Duodenal mucosa (tissue), 2 donors: ENCODE results near the gene TOM1L1.
"Not testable (repeated sequence)": the region's sequence is repeated elsewhere in the genome, so short reads cannot be mapped to it uniquely, and the experiment has no call there.

Experiments used
- H3K27ac ChIP-seq: one replicate; pipeline ENCODE4 v1.7.0; 2013; ENCODE audit warnings: low read depth, low read length
- H3K27me3 ChIP-seq, 2 donors: one replicate each; pipeline ENCODE4 v1.7.0; 2013; ENCODE audit warnings: low read length in 2 of 2, control low read depth in 1 of 2; ENCODE audit not compliant: insufficient read depth in 2 of 2, control insufficient read depth in 1 of 2
- H3K36me3 ChIP-seq, 2 donors: one replicate each; pipeline ENCODE4 v1.7.0; 2013; ENCODE audit warnings: low read length in 2 of 2, control low read depth in 1 of 2; ENCODE audit not compliant: insufficient read depth in 2 of 2, control insufficient read depth in 1 of 2
- H3K4me1 ChIP-seq, 2 donors: one replicate each; pipeline ENCODE4 v1.7.0; 2013; ENCODE audit warnings: low read length in 2 of 2, control low read depth in 1 of 2; ENCODE audit not compliant: insufficient read depth in 2 of 2, control insufficient read depth in 1 of 2
- H3K4me3 ChIP-seq, 2 donors: one replicate each; pipeline ENCODE4 v1.7.0; 2013; ENCODE audit warnings: low read length in 2 of 2, low read depth in 1 of 2
- H3K9ac ChIP-seq, 2 donors: one replicate each; pipeline ENCODE4 v1.7.0; 2013; ENCODE audit warnings: low read length in 2 of 2, low read depth in 1 of 2
- H3K9me3 ChIP-seq, 2 donors: one replicate each; pipeline ENCODE4 v1.7.0; 2013; ENCODE audit warnings: low read length in 2 of 2, control low read depth in 1 of 2; ENCODE audit not compliant: control insufficient read depth in 1 of 2

Gene TOM1L1

GRCh38 chr17:54875906-54876305 lies 24.7 kb upstream of the TOM1L1 start:
- not testable (repeated sequence) for H3K27ac ChIP-seq, H3K36me3 ChIP-seq, H3K9ac ChIP-seq, H3K9me3 ChIP-seq, H3K27me3 ChIP-seq, H3K4me3 ChIP-seq, H3K4me1 ChIP-seq

- no peak overlapping the region for H3K27ac ChIP-seq
- H3K36me3 ChIP-seq: no peaks in the 10 kb centered on the region
- no peaks in the 10 kb centered on the region for H3K4me1 ChIP-seq
- no peaks in the 10 kb centered on the region for H3K9me3 ChIP-seq
- no peak overlapping the region for H3K9ac ChIP-seq
- no peak overlapping the region for H3K4me3 ChIP-seq
- no peaks in the 10 kb centered on the region for H3K27me3 ChIP-seq
These were observed 23.9 kb upstream of the TOM1L1 start for GRCh38 chr17:54876656-54877195.

GRCh38 chr17:54881255-54881972 lies 19.2 kb upstream of the TOM1L1 start:
- Histone ChIP-seq H3K4me1 (no peaks in the 10 kb centered on the region), H3K9ac (no peak overlapping the region), H3K27me3 (no peaks in the 10 kb centered on the region), H3K36me3 (no peaks in the 10 kb centered on the region), H3K4me3 (no peak overlapping the region), H3K9me3 (no peaks in the 10 kb centered on the region), H3K27ac (no peak overlapping the region)

- Histone ChIP-seq H3K27me3 (no peaks in the 10 kb centered on the region), H3K9me3 (no peaks in the 10 kb centered on the region), H3K9ac (no peak overlapping the region), H3K27ac (no peak overlapping the region), H3K4me1 (no peaks in the 10 kb centered on the region), H3K36me3 (no peaks in the 10 kb centered on the region), H3K4me3 (no peak overlapping the region)
These were observed 18.3 kb upstream of the TOM1L1 start for GRCh38 chr17:54882371-54882770.

GRCh38 chr17:54882950-54883349 lies 17.7 kb upstream of the TOM1L1 start:
- Histone ChIP-seq H3K4me1 (no peaks in the 10 kb centered on the region), H3K9me3 (no peaks in the 10 kb centered on the region), H3K4me3 (no peak overlapping the region)

GRCh38 chr17:54883939-54884338 lies 16.7 kb upstream of the TOM1L1 start:
- Histone ChIP-seq H3K4me1 (no peaks in the 10 kb centered on the region), H3K4me3 (no peak overlapping the region), H3K27me3 (no peaks in the 10 kb centered on the region), H3K9ac (no peak overlapping the region), H3K9me3 (no peaks in the 10 kb centered on the region), H3K27ac (no peak overlapping the region), H3K36me3 (no peaks in the 10 kb centered on the region)

More at GRCh38 chr17:54882950-54883349, 17.7 kb upstream of the TOM1L1 start:
- no peak overlapping the region for H3K27ac ChIP-seq
- no peaks in the 10 kb centered on the region for H3K27me3 ChIP-seq
- H3K36me3 ChIP-seq: no peaks in the 10 kb centered on the region
- H3K9ac ChIP-seq: no peak overlapping the region

- H3K4me3 ChIP-seq: no peak overlapping the region
- no peak overlapping the region for H3K27ac ChIP-seq
- H3K9me3 ChIP-seq: no peaks in the 10 kb centered on the region
- H3K4me1 ChIP-seq: no peaks in the 10 kb centered on the region
- no peaks in the 10 kb centered on the region for H3K36me3 ChIP-seq
- H3K9ac ChIP-seq: no peak overlapping the region
- H3K27me3 ChIP-seq: no peaks in the 10 kb centered on the region
These were observed 12.9 kb upstream of the TOM1L1 start for GRCh38 chr17:54887787-54888186.

GRCh38 chr17:54888254-54888653 lies 12.4 kb upstream of the TOM1L1 start:
- no peaks in the 10 kb centered on the region for H3K27me3 ChIP-seq
- no peak overlapping the region for H3K4me3 ChIP-seq
- no peak overlapping the region for H3K27ac ChIP-seq
- no peaks in the 10 kb centered on the region for H3K36me3 ChIP-seq
- H3K9me3 ChIP-seq: no peaks in the 10 kb centered on the region
- H3K9ac ChIP-seq: no peak overlapping the region
- H3K4me1 ChIP-seq: no peaks in the 10 kb centered on the region

GRCh38 chr17:54888981-54889380 lies 11.7 kb upstream of the TOM1L1 start:
- Histone ChIP-seq H3K4me3 (no peak overlapping the region), H3K27me3 (no peaks in the 10 kb centered on the region), H3K9me3 (no peaks in the 10 kb centered on the region), H3K27ac (no peak overlapping the region), H3K4me1 (no peaks in the 10 kb centered on the region), H3K36me3 (no peaks in the 10 kb centered on the region), H3K9ac (no peak overlapping the region)

GRCh38 chr17:54891176-54891821 lies 9.4 kb upstream of the TOM1L1 start:
- Histone ChIP-seq H3K27me3 (no peaks in the 10 kb centered on the region), H3K4me3 (no peak overlapping the region), H3K9ac (no peak overlapping the region), H3K4me1 (no peaks in the 10 kb centered on the region), H3K27ac (no peak overlapping the region), H3K36me3 (no peaks in the 10 kb centered on the region), H3K9me3 (no peaks in the 10 kb centered on the region)
